Endothelial cell of umbilical vein (primary cell): ENCODE measurements around the gene PDCD1. TPM values are rescaled to one million over a fixed set of nuclear protein-coding genes. Genes with fewer than 3 reads are reported as not detected.
"Not testable (repeated sequence)": the region's sequence is repeated elsewhere in the genome, so short reads cannot be mapped to it uniquely, and the experiment has no call there.

Experiments used
- Bru-seq: library from RNA; stranded (reverse); fragments of 400-500 nt; gene quantifications from one replicate; lab custom pipeline; 2021; lab: Mats Ljungman, UMichigan
- BruChase-seq, 2 experiments: library from RNA; stranded (reverse); fragments of 400-500 nt; gene quantifications; one replicate each; lab custom pipeline; 2021; lab: Mats Ljungman, UMichigan
- BruUV-seq: library from RNA; stranded (reverse); fragments of 400-500 nt; replicated peaks from 2 replicates; lab custom pipeline; 2021; lab: Mats Ljungman, UMichigan
- CTCF ChIA-PET: fragments of 300-600, 350-600 bp; sonication (Branson Sonifier 250); formaldehyde crosslinking; loops from one replicate; lab custom pipeline; 2021; ENCODE audit warnings: antibody characterized with exemption, inconsistent platforms; lab: Charles Lee
- POLR2A ChIA-PET: fragments of 300-600, 350-600 bp; sonication (Branson Sonifier 250); formaldehyde crosslinking; loops from one replicate; lab custom pipeline; 2021; ENCODE audit warnings: antibody characterized with exemption, inconsistent platforms; lab: Charles Lee
- DNase-seq: peaks from one replicate; pipeline ENCODE4 v3.0.0-alpha.2; 2011; ENCODE audit warnings: low read depth, low spot score
- FAIRE-seq: peaks from 2 replicates; lab custom pipeline; 2011; peaks lifted over from hg19 to GRCh38; lab: Jason Lieb, UNC
- H2AFZ ChIP-seq: 2 replicates; pipeline ENCODE4 v1.6.0; 2012; ENCODE audit warnings: low read depth, low read length, control low read depth, inconsistent platforms
- H3K27ac ChIP-seq: 2 replicates; pipeline ENCODE4 v1.5.1; 2011; ENCODE audit warnings: low read depth, mild to moderate bottlenecking, control low read depth, low read length, moderate library complexity; ENCODE audit not compliant: insufficient read depth
- H3K27me3 ChIP-seq, 2 experiments: 2 replicates each; pipeline versions ENCODE4 v1.6.0 to v1.6.1; 2011; ENCODE audit warnings: low read length in 2 of 2, mixed read lengths in 1 of 2; ENCODE audit not compliant: control insufficient read depth in 2 of 2, insufficient read depth in 2 of 2
- H3K36me3 ChIP-seq, 2 experiments: 2 replicates in 1 of 2; 3 replicates in 1 of 2; pipeline ENCODE4 v1.5.1; 2011; ENCODE audit warnings: low read length in 2 of 2, mild to moderate bottlenecking in 1 of 2, moderate library complexity in 1 of 2; ENCODE audit not compliant: control insufficient read depth in 2 of 2, insufficient read depth in 2 of 2; ENCODE audit errors: extremely low read depth in 1 of 2
- H3K4me1 ChIP-seq: 3 replicates; pipeline ENCODE4 v1.5.1; 2011; ENCODE audit warnings: mild to moderate bottlenecking, low read length; ENCODE audit not compliant: control insufficient read depth, insufficient read depth; ENCODE audit errors: extremely low read depth
- H3K4me2 ChIP-seq: 2 replicates; pipeline ENCODE4 v1.6.1; 2011; ENCODE audit warnings: low read length, control low read depth, mixed read lengths; ENCODE audit not compliant: insufficient read depth
- H3K4me3 ChIP-seq, 3 experiments: fragments of 200-600 bp in 1 of 3; sonication (generic), shearing (Covaris generic) in 1 of 3; replicated peaks in 1 of 3; 2 replicates each; pipeline ENCODE4 v1.5.1; 2011 to 2016; ENCODE audit warnings: control low read depth in 3 of 3, low read length in 3 of 3, mild to moderate bottlenecking in 2 of 3, inconsistent platforms in 1 of 3, low read depth in 1 of 3, moderate library complexity in 1 of 3; ENCODE audit not compliant: insufficient read depth in 1 of 3
- H3K79me2 ChIP-seq: 2 replicates; pipeline ENCODE4 v1.6.0; 2012; ENCODE audit warnings: low read length, inconsistent platforms; ENCODE audit not compliant: control insufficient read depth, insufficient read depth
- H3K9ac ChIP-seq: replicated peaks from 2 replicates; pipeline ENCODE3; 2011; ENCODE audit warnings: low read length, control low read depth; ENCODE audit not compliant: insufficient read depth; ENCODE audit errors: extremely low read depth
- H3K9me1 ChIP-seq: replicated peaks from 3 replicates; pipeline ENCODE4 v1.6.0; 2011; ENCODE audit warnings: mild to moderate bottlenecking, low read length; ENCODE audit not compliant: control insufficient read depth, insufficient read depth; ENCODE audit errors: extremely low read depth
- H3K9me3 ChIP-seq: replicated peaks from 2 replicates; pipeline ENCODE4 v1.5.1; 2012; ENCODE audit warnings: low read length, inconsistent platforms; ENCODE audit not compliant: control insufficient read depth, insufficient read depth
- H4K20me1 ChIP-seq: replicated peaks from 2 replicates; pipeline ENCODE3; 2011; ENCODE audit warnings: mild to moderate bottlenecking, low read length; ENCODE audit not compliant: control insufficient read depth, insufficient read depth; ENCODE audit errors: extremely low read depth
- CTCF ChIP-seq, 2 donors: IDR thresholded peaks; 1 replicate in 1 of 2; 2 replicates in 1 of 2; pipeline ENCODE4 v1.5.1; 2011; ENCODE audit warnings: low read length in 2 of 2, mild to moderate bottlenecking in 2 of 2, moderate library complexity in 2 of 2, control low read depth in 1 of 2, inconsistent platforms in 1 of 2, low read depth in 1 of 2; ENCODE audit not compliant: insufficient read depth in 1 of 2; ENCODE audit errors: extremely low read depth in 1 of 2
- EZH2 ChIP-seq: IDR thresholded peaks from 2 replicates; pipeline ENCODE4 v1.6.1; 2012; ENCODE audit warnings: borderline replicate concordance, low read depth, mild to moderate bottlenecking, moderate library complexity, low read length, inconsistent platforms; ENCODE audit not compliant: severe bottlenecking
- FOS ChIP-seq: IDR thresholded peaks from 2 replicates; pipeline ENCODE4 v1.6.1; 2011; ENCODE audit warnings: mild to moderate bottlenecking, low read length, moderate library complexity, borderline replicate concordance; ENCODE audit not compliant: insufficient read depth
- GATA2 ChIP-seq: IDR thresholded peaks from 2 replicates; pipeline ENCODE4 v1.7.0; 2011; ENCODE audit warnings: low read depth, mild to moderate bottlenecking, moderate library complexity, mixed read lengths, low read length; ENCODE audit not compliant: insufficient read length, insufficient read depth
- JUN ChIP-seq: IDR thresholded peaks from 2 replicates; pipeline ENCODE4 v1.6.1; 2011; ENCODE audit warnings: borderline replicate concordance, low read depth; ENCODE audit not compliant: insufficient read length, insufficient read depth
- MAX ChIP-seq: IDR thresholded peaks from 2 replicates; pipeline ENCODE4 v1.6.1; 2011; ENCODE audit not compliant: insufficient read depth, insufficient read length
- MYC ChIP-seq: IDR thresholded peaks from one replicate; pipeline ENCODE4 v1.6.1; 2011; ENCODE audit warnings: mild to moderate bottlenecking, low read depth, low read length
- POLR2A ChIP-seq: IDR thresholded peaks from 2 replicates; pipeline ENCODE4 v1.6.1; 2012; ENCODE audit warnings: low read depth, mild to moderate bottlenecking, control low read depth, low read length
- POLR2AphosphoS5 ChIP-seq: IDR thresholded peaks from 2 replicates; pipeline ENCODE4 v1.6.1; 2012; ENCODE audit warnings: low read depth, mild to moderate bottlenecking, control low read depth, low read length, moderate library complexity; ENCODE audit not compliant: insufficient read depth
- dilution Hi-C: fragments of 300-500 bp; cut with MboI; formaldehyde crosslinking; loops from one replicate; pipeline ENCODE4 v1.15.0; 2019; ENCODE audit warnings: low sequenced_read_pairs; ENCODE audit not compliant: extremely low pct_ligation_motif_present
- intact Hi-C: fragments of 100-400 bp; cut with micrococcal nuclease; formaldehyde crosslinking; loops from one replicate; pipeline ENCODE4 v1.10.0; 2022
- long read RNA-seq: library from polyadenylated mRNA; stranded (forward); transcript quantifications from one replicate; pipeline ENCODE4 v2.0.0, GENCODE V29; 2021
- polyA minus RNA-seq, 3 experiments: library from RNA; depleted of rRNA, polyadenylated mRNA; stranded (reverse); fragments of >200 nt; gene quantifications; 1 replicate in 1 of 3; 2 replicates in 2 of 3; pipeline ENCODE4 v1.2.3, GENCODE V29; 2011
- polyA plus RNA-seq, 4 experiments: library from polyadenylated mRNA; depleted of rRNA in 3 of 4; stranded (reverse) in 3 of 4; unstranded in 1 of 4; fragments of >200 nt; gene quantifications; 2 replicates each; pipeline versions ENCODE4 v1.2.1 to v1.2.3, GENCODE V29; 2011 to 2012; ENCODE audit warnings: missing spikeins in 1 of 4
- total RNA-seq: library from RNA; stranded (reverse); gene quantifications from 2 replicates; pipeline ENCODE4 v1.2.3, GENCODE V29; 2021

The PDCD1 gene
- total RNA-seq (not detected in 2 replicates), polyA plus RNA-seq (not detected in 2 replicates), polyA minus RNA-seq (not detected in 2 replicates), Bru-seq, nascent RNA (not detected), BruChase-seq, experiment 1, labeled RNA remaining after a 6-hour chase (not detected), BruChase-seq, experiment 2, labeled RNA remaining after a 2-hour chase (not detected)
- polyA plus RNA-seq (2011; cell fraction: cytosol; rRNA removed) = not detected in 2 replicates
- not detected in 2 replicates for polyA plus RNA-seq (2011; cell fraction: nucleus; rRNA removed)
- not detected in 2 replicates for polyA plus RNA-seq (2012)
- not detected for polyA minus RNA-seq (2011; cell fraction: cytosol; rRNA and poly(A)+ RNA removed)
- not detected in 2 replicates for polyA minus RNA-seq (2011; cell fraction: nucleus; rRNA and poly(A)+ RNA removed)
- long read RNA-seq = 0 reads

GRCh38 chr2:241858206-241859016 is at the start of gene PDCD1:
PDCD1 (minus strand) TSS chr2:241858894; CDS start chr2:241858838, 56 bp downstream.
- no peak within 1 kb of the TSS for H3K9ac ChIP-seq
- no peaks in the 10 kb centered on the region for H3K4me1 ChIP-seq
- peak within 1 kb of the TSS; percentile 50 for H2AFZ ChIP-seq
- no peak within 1 kb of the TSS for H3K27ac ChIP-seq
- dilution Hi-C loops (no loop called here), intact Hi-C loops (no loop called here)
- H3K79me2 ChIP-seq = no peaks in the 10 kb centered on the region
- DNase-seq = no peak
- FAIRE-seq = no peak
- no TSS peak for BruUV-seq
- H3K9me3 ChIP-seq = no peaks in the 10 kb centered on the region
- no peaks in the 10 kb centered on the region for H3K9me1 ChIP-seq
- no peaks in the 10 kb centered on the region for H3K36me3 ChIP-seq
- peaks cover 0 to 2% of the 10 kb centered on the region in 2 experiments for H3K27me3 ChIP-seq
- no peak for TF ChIP-seq MAX
- no peak for TF ChIP-seq FOS
- no peak for TF ChIP-seq MYC
- no peak for TF ChIP-seq EZH2
- no peak for TF ChIP-seq JUN
- no peak for TF ChIP-seq CTCF (IDR thresholded peaks at IDR 0.05; ENCODE audit: extremely low read depth in 1 of 2, insufficient read depth in 1 of 2, low read depth in 1 of 2, low read length in 2 of 2)
- no peak for TF ChIP-seq POLR2AphosphoS5
- TF ChIP-seq POLR2A = no peak
- TF ChIP-seq GATA2 = no peak
- CTCF ChIA-PET = no interaction called here
- H3K4me3 ChIP-seq = no peak within 1 kb of the TSS
- POLR2A ChIA-PET = no interaction called here
- H3K4me2 ChIP-seq = peak within 1 kb of the TSS; percentile 30
- H4K20me1 ChIP-seq = no peaks in the 10 kb centered on the region

GRCh38 chr2:241907831-241908230 is 49.1 kb upstream of the PDCD1 start:
- dilution Hi-C loops, CTCF ChIA-PET, H2AFZ ChIP-seq, H4K20me1 ChIP-seq, H3K9me3 ChIP-seq, POLR2A ChIA-PET, FAIRE-seq, H3K9ac ChIP-seq, H3K36me3 ChIP-seq, intact Hi-C loops, H3K27ac ChIP-seq, H3K27me3 ChIP-seq, H3K4me2 ChIP-seq, H3K4me1 ChIP-seq, H3K79me2 ChIP-seq, H3K4me3 ChIP-seq, H3K9me1 ChIP-seq, BruUV-seq, DNase-seq: not testable (repeated sequence)
